Measurements from ENCODE around the gene MRAP2.

MRAP2 gene

GRCh38 chr6:84136364-84137050 lies 102.9 kb downstream of the MRAP2 start:
- TF ChIP-seq GATA3 (IDR thresholded peaks at IDR 0.05; ENCODE audit: low read depth, low read length) (no peak), GATA2 (IDR thresholded peaks at IDR 0.05; ENCODE audit: low read depth, low read length) (no peak)

GRCh38 chr6:84137051-84137375 lies 103.4 kb downstream of the MRAP2 start:
- TF ChIP-seq GATA2 (IDR thresholded peaks at IDR 0.05; ENCODE audit: low read depth, low read length) (no peak), GATA3 (IDR thresholded peaks at IDR 0.05; ENCODE audit: low read depth, low read length) (no peak)

DNA sequence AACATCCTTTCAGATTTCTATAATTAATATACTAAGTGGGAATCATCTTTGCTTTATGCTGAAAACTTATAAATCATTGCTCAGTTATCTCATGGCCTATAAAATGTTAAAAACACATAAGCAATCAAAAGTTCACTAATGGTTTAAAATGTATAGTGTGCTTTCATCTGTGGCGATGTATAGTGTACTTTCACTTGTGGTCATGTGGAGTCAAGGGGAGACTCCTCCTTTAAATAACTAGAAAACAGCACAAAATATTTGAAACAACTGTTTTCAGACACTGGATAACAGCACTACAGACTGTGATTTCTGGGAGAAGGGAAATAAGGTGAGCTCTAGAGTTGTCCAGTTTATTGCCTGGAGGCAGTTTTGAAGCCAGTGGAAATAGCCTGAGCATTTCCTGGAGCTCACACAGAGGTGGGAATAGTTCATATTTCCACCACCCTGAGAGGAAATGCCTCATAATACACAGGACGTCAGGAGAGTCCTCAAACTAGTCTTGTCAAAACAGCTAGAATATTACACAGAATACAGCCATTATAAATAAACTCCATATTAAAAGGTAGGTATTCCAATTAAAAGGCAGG lies 104.5 kb downstream of the MRAP2 start:
- TF ChIP-seq GATA3 (IDR thresholded peaks at IDR 0.05; ENCODE audit: low read depth, low read length) (no peak), GATA2 (IDR thresholded peaks at IDR 0.05; ENCODE audit: low read depth, low read length) (no peak)

DNA sequence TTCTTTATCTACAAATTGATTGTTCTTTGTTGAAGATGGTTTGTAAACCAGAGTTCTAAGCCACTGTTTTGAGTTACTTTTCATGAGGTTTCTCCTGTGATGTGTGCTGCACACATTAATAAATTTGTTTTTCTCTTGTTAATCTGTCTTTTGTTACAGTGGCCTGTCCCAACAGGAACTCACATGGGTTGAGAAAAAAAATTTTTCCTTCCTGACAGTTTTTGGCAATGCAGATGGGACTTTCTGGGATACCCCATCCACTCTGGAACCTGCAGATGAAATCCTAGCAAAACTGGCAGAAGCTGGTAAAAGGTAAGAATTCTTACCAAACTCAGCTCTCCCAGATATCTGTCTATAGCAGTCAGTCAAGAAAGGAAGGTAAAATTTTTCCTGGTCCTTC lies 105.7 kb downstream of the MRAP2 start:
- no peak for TF ChIP-seq GATA2 (IDR thresholded peaks at IDR 0.05; ENCODE audit: low read depth, low read length)
- no peak for TF ChIP-seq GATA3 (IDR thresholded peaks at IDR 0.05; ENCODE audit: low read depth, low read length)

Data from SH-SY5Y (cell line).